ENCODE results near the gene MSRB2.

DNA sequence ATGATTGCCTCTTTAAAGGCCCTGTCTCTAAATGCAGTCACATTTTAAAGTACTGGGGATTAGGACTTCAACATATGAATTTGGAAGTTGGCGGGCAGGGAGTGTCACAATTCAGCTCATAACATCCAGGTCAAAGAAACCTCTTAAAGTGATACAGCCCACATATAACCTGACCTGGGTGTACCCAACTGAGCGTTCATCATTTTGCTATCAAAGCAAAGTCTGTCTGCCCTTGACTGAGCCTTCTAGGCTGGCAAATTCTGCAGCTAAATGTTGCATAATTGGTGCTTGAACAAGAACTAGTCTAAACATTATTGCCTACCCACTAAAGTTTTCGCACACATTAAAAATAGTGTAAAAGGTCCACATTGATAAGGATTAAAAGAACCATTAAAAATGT is 3.7 kb downstream of the MSRB2 start:
- TF ChIP-seq CREB1 (IDR thresholded peaks at IDR 0.05; ENCODE audit: low read depth) (no peak), MAX (IDR thresholded peaks at IDR 0.05) (no peak), TAF1 (IDR thresholded peaks at IDR 0.05; ENCODE audit: low read depth) (no peak), TCF12 (IDR thresholded peaks at IDR 0.05; ENCODE audit: low read depth) (no peak), EP300 (IDR thresholded peaks at IDR 0.05; ENCODE audit: borderline replicate concordance) (no peak), TEAD4 (IDR thresholded peaks at IDR 0.05) (no peak)
- TF ChIP-seq, protein P1, sequence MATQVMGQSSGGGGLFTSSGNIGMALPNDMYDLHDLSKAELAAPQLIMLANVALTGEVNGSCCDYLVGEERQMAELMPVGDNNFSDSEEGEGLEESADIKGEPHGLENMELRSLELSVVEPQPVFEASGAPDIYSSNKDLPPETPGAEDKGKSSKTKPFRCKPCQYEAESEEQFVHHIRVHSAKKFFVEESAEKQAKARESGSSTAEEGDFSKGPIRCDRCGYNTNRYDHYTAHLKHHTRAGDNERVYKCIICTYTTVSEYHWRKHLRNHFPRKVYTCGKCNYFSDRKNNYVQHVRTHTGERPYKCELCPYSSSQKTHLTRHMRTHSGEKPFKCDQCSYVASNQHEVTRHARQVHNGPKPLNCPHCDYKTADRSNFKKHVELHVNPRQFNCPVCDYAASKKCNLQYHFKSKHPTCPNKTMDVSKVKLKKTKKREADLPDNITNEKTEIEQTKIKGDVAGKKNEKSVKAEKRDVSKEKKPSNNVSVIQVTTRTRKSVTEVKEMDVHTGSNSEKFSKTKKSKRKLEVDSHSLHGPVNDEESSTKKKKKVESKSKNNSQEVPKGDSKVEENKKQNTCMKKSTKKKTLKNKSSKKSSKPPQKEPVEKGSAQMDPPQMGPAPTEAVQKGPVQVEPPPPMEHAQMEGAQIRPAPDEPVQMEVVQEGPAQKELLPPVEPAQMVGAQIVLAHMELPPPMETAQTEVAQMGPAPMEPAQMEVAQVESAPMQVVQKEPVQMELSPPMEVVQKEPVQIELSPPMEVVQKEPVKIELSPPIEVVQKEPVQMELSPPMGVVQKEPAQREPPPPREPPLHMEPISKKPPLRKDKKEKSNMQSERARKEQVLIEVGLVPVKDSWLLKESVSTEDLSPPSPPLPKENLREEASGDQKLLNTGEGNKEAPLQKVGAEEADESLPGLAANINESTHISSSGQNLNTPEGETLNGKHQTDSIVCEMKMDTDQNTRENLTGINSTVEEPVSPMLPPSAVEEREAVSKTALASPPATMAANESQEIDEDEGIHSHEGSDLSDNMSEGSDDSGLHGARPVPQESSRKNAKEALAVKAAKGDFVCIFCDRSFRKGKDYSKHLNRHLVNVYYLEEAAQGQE (IDR thresholded peaks at IDR 0.05; ENCODE audit: low read depth), result no peak

Measured in Ishikawa (cell line).